T1000 (cell line): ENCODE data around the gene CLTB.

Source experiments
- DNase-seq: peaks from one replicate; lab custom pipeline; 2025; ENCODE audit warnings: mixed read lengths; lab: John Stamatoyannopoulos, UW

CLTB gene

GRCh38 chr5:176382721-176383120 is 33.6 kb downstream of the CLTB start:
- no peak for DNase-seq

GRCh38 chr5:176381979-176382378 is 34.4 kb downstream of the CLTB start:
- no peak for DNase-seq

GRCh38 chr5:176381423-176381822 is 34.9 kb downstream of the CLTB start:
- DNase-seq: no peak

GRCh38 chr5:176379881-176380280 is 36.5 kb downstream of the CLTB start:
- DNase-seq: no peak

GRCh38 chr5:176373100-176373818 is 43.1 kb downstream of the CLTB start:
- DNase-seq: no peak

GRCh38 chr5:176371621-176372539 is 44.5 kb downstream of the CLTB start:
- DNase-seq: no peak

- no peak for DNase-seq
Measured at GRCh38 chr5:176369934-176370711, 46.2 kb downstream of the CLTB start.

GRCh38 chr5:176368726-176369125 is 47.6 kb downstream of the CLTB start:
- no peak for DNase-seq

GRCh38 chr5:176366232-176366894 is 50.0 kb downstream of the CLTB start:
- no peak for DNase-seq

- peak; percentile 42 for DNase-seq
Measured at GRCh38 chr5:176365351-176366231, 50.7 kb downstream of the CLTB start, which contains the start of gene ARL10. Gene ARL10 (plus strand): TSS chr5:176365487. CDS start chr5:176365564, 77 bp downstream.

- no peak for DNase-seq
Measured at GRCh38 chr5:176364765-176365350, 51.5 kb downstream of the CLTB start.

GRCh38 chr5:176362233-176362490 is 54.2 kb downstream of the CLTB start:
- no peak for DNase-seq

- peak; percentile 82 for DNase-seq
Measured at GRCh38 chr5:176361437-176362232, 54.7 kb downstream of the CLTB start, which contains the start of gene KIAA1191. Gene KIAA1191 (minus strand): TSS chr5:176361764. CDS start chr5:176359508, 2,256 bp downstream.

GRCh38 chr5:176360894-176361436 is 55.4 kb downstream of the CLTB start:
- DNase-seq: no peak

- DNase-seq: no peak
Measured at GRCh38 chr5:176359658-176360057, 56.7 kb downstream of the CLTB start.

- DNase-seq: no peak
Measured at GRCh38 chr5:176356179-176356566, 60.2 kb downstream of the CLTB start.

- DNase-seq: no peak
Measured at GRCh38 chr5:176355400-176356178, 60.8 kb downstream of the CLTB start.

- DNase-seq: no peak
Measured at GRCh38 chr5:176353533-176353932, 62.8 kb downstream of the CLTB start.
